Left lung (tissue), 10 donors: ENCODE measurements around the gene KLF3. TPM values are rescaled to one million over a fixed set of nuclear protein-coding genes. Genes with fewer than 3 reads are reported as not detected.

Experiments
- ATAC-seq: fragments of 200-7000 bp; cut with Tn5 transposase; one replicate; pipeline ENCODE4 v1.9.1; 2020; ENCODE audit warnings: moderate library complexity
- DNase-seq, 4 donors: peaks; one replicate each; pipeline ENCODE4 v3.0.0-alpha.2; 2013 to 2020
- H3K27ac ChIP-seq, 2 donors: fragments of 200-600 bp; sonication (generic) in 1 of 2; one replicate each; pipeline versions ENCODE4 v1.5.0 to v1.8.0; 2020 to 2021
- H3K27me3 ChIP-seq, 2 donors: fragments of 200-600 bp; sonication (generic) in 1 of 2; one replicate each; pipeline versions ENCODE4 v1.5.0 to v1.8.0; 2020 to 2021
- H3K36me3 ChIP-seq, 2 donors: fragments of 200-600 bp; sonication (generic) in 1 of 2; one replicate each; pipeline versions ENCODE4 v1.5.0 to v1.8.0; 2020 to 2021
- H3K4me1 ChIP-seq, 2 donors: fragments of 200-600 bp; one replicate each; pipeline ENCODE4 v1.8.0; 2021
- H3K4me3 ChIP-seq, 2 donors: fragments of 200-600 bp; sonication (generic) in 1 of 2; one replicate each; pipeline versions ENCODE4 v1.5.0 to v1.8.0; 2020 to 2021; ENCODE audit warnings: mild to moderate bottlenecking in 1 of 2
- H3K9me3 ChIP-seq, 2 donors: fragments of 200-600 bp; sonication (generic) in 1 of 2; one replicate each; pipeline versions ENCODE4 v1.5.0 to v1.8.0; 2020 to 2021
- CTCF ChIP-seq, 2 donors: fragments of 200-600 bp; sonication (generic) in 1 of 2; IDR thresholded peaks; one replicate each; pipeline versions ENCODE4 v1.5.0 to v1.8.0; 2021; ENCODE audit warnings: antibody characterized with exemption in 2 of 2
- intact Hi-C, 2 donors: fragments of 100-400 bp; cut with DNase I; formaldehyde crosslinking; loops; one replicate each; pipeline versions ENCODE4 v1.11.2 to v1.14.2; 2022
- polyA plus RNA-seq, 6 donors: library from polyadenylated mRNA; unstranded; fragments of 120-200 nt; gene quantifications; one replicate each; pipeline ENCODE4 v1.2.1, GENCODE V29; 2013; ENCODE audit not compliant: insufficient read length in 6 of 6
- total RNA-seq, 2 donors: library from RNA; stranded (reverse); fragmentation: NEBNext Ultra II Directional; extraction: Animal tissue kit (Norgen Biotek cat#: 25700); gene quantifications; one replicate each; pipeline ENCODE4 v1.2.1, GENCODE V29; 2021
- donor health status: DM: no; HTN: yes; CAD: no.
- donor health status: DM: no; HTN: no; CAD: no.

The KLF3 gene
- total and polyA plus RNA-seq, 8 donors = 43.2 to 59.8 (median 48.0) TPM

GRCh38 chr4:38703635-38704034, 39.6 kb downstream of the KLF3 start:
- Histone ChIP-seq H3K27me3 (no peaks in the 10 kb centered on the region), H3K4me3 (no peak overlapping the region), H3K9me3 (no peaks in the 10 kb centered on the region), H3K4me1 (no peaks in the 10 kb centered on the region), H3K36me3 (peaks cover 0 to 13% of the 10 kb centered on the region in 2 donors), H3K27ac (no peak overlapping the region)
- ATAC-seq (no peak), DNase-seq (no peak)
- intact Hi-C loops = no loop called here
- no peak for TF ChIP-seq CTCF (IDR thresholded peaks at IDR 0.05)

DNA sequence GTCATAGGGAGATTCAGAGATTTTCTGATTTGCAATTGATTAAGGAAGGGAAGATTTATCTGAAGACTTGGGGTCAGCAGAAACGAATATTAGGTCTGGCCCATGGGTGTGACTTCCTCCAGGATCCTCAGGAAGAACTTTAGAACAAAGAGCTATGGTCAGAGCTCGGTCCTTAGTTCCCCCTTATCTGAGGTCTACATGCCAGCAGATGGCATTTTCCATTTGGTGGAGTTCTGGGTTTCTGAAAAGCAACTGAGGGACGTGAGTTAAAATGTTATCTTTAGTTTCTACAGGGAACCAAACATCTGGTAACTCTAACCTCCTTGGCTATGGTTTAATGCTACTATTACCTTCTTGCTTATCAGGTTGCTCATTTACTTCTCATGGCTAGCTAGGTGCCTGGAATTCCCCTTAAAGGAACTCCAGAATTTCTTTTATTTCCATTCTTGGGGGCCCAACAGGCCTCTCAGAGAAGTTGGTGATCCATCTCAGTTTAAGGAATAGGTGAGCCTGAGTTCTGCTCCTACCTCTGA, 40.7 kb downstream of the KLF3 start:
- DNase-seq = no peak
- Histone ChIP-seq H3K4me1 (no peaks in the 10 kb centered on the region), H3K27ac (no peak overlapping the region), H3K27me3 (no peaks in the 10 kb centered on the region), H3K4me3 (no peak overlapping the region), H3K36me3 (peaks cover 0 to 3% of the 10 kb centered on the region in 2 donors), H3K9me3 (no peaks in the 10 kb centered on the region)
- no peak for TF ChIP-seq CTCF (IDR thresholded peaks at IDR 0.05)
- ATAC-seq = no peak
- intact Hi-C loops = no loop called here

DNA sequence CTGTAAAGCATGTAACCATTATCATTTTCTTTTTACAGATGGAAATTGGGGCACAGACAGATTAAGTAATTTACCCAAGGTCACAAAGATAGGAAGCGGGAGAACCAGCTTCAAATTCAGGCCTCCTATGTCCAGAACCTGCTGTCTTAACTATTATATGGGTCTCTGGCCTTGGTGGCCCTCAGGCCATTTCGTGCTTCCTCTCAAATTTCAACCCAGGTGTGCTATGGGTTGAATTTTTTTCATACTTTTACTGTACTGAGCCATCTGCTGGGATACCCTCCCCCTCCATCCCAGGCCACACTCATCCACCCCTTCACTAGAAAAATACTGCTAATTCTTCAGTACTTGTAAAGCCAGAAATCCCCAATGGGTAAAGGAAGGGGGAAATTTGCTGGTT, 42.3 kb downstream of the KLF3 start:
- Histone ChIP-seq H3K9me3 (no peaks in the 10 kb centered on the region), H3K36me3 (no peaks in the 10 kb centered on the region), H3K4me1 (no peaks in the 10 kb centered on the region), H3K27ac (no peak overlapping the region), H3K4me3 (no peak overlapping the region), H3K27me3 (no peaks in the 10 kb centered on the region)
- DNase-seq = no peak
- no peak for ATAC-seq
- intact Hi-C loops = no loop called here
- no peak for TF ChIP-seq CTCF (IDR thresholded peaks at IDR 0.05)

DNA sequence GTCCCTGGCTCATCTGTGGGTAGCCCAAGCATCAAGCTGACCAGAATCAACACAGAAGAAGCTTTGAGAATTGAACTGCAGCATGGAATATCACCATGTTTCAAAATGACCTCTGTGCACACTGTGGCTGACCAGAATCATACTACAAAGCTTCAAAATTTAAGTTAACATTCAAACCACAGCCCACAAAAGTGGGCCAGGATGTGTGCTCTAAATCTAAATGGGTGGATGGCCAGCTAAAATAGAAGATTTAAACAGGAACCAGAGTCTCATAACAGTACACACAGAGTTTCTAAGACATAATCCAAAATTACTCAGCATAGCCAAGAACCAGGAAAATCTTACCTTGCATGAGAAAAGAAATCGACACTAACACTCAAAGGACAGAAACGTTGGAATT, 46.1 kb downstream of the KLF3 start:
- no peaks in the 10 kb centered on the region for H3K4me1 ChIP-seq
- no peak for ATAC-seq
- intact Hi-C loops = no loop called here

GRCh38 chr4:38711066-38711465, 47.1 kb downstream of the KLF3 start:
- intact Hi-C loops = no loop called here
- Histone ChIP-seq H3K4me1 (no peaks in the 10 kb centered on the region), H3K36me3 (no peaks in the 10 kb centered on the region), H3K27me3 (no peaks in the 10 kb centered on the region), H3K4me3 (no peak overlapping the region), H3K9me3 (peaks cover 0 to 10% of the 10 kb centered on the region in 2 donors), H3K27ac (no peak overlapping the region)
- no peak for TF ChIP-seq CTCF (IDR thresholded peaks at IDR 0.05)
- ATAC-seq (no peak), DNase-seq (no peak)

More for the DNA sequence above, 46.1 kb downstream of the KLF3 start:
- H3K27ac ChIP-seq = no peak overlapping the region
- H3K36me3 ChIP-seq = no peaks in the 10 kb centered on the region
- DNase-seq = no peak
- TF ChIP-seq CTCF (IDR thresholded peaks at IDR 0.05) = no peak
- no peak overlapping the region for H3K4me3 ChIP-seq
- no peaks in the 10 kb centered on the region for H3K27me3 ChIP-seq
- H3K9me3 ChIP-seq = peaks cover 0 to 10% of the 10 kb centered on the region in 2 donors
